Measurements from ENCODE around the gene POLD3. TPM values are rescaled to one million over a fixed set of nuclear protein-coding genes. Genes with fewer than 3 reads are reported as not detected.

POLD3 gene
- total and polyA plus RNA-seq, 2 of the 8 experiments (the other 6 are each of a cell fraction or from before 2014, with no cell fraction given), result 18.1 to 29.3 TPM

- TF ChIP-seq SIX5 (IDR thresholded peaks at IDR 0.05; ENCODE audit: low read depth, low read length) (no peak), CTBP2 (IDR thresholded peaks at IDR 0.05; ENCODE audit: borderline replicate concordance, insufficient read depth, insufficient read length, low read length) (no peak), BACH1 (IDR thresholded peaks at IDR 0.05; ENCODE audit: low read length) (peak; percentile 51; the same call in 1 of the 2 replicates), POLR2A (IDR thresholded peaks at IDR 0.05; ENCODE audit: control extremely low read depth in 1 of 2, low read depth in 2 of 2, low read length in 2 of 2) (no peak), E2F6 (IDR thresholded peaks at IDR 0.05) (no peak), SP1 (IDR thresholded peaks at IDR 0.05; ENCODE audit: low read depth, low read length) (no peak), TCF12 (IDR thresholded peaks at IDR 0.05; ENCODE audit: low read depth, low read length) (no peak), CEBPB (IDR thresholded peaks at IDR 0.05; ENCODE audit: low read depth, low read length) (no peak)
- TF ChIP-seq, protein P1, sequence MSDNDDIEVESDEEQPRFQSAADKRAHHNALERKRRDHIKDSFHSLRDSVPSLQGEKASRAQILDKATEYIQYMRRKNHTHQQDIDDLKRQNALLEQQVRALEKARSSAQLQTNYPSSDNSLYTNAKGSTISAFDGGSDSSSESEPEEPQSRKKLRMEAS (IDR thresholded peaks at IDR 0.05), result no peak
- TF ChIP-seq, protein P2, sequence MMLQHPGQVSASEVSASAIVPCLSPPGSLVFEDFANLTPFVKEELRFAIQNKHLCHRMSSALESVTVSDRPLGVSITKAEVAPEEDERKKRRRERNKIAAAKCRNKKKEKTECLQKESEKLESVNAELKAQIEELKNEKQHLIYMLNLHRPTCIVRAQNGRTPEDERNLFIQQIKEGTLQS (IDR thresholded peaks at IDR 0.05; ENCODE audit: insufficient read depth, low read depth, low read length), result no peak
These were observed 19.0 kb downstream of the POLD3 start (continued) for GRCh38 chr11:74611369-74611861.
